C4-2B (cell line): ENCODE data around the gene PPARD.
"Not testable (repeated sequence)": the region's sequence is repeated elsewhere in the genome, so short reads cannot be mapped to it uniquely, and the experiment has no call there.

Experiments used
- H3K27ac ChIP-seq: fragments of 450-650 bp; 2 replicates; pipeline ENCODE4 v1.5.1; 2017
- CTCF ChIP-seq: fragments of 450-650 bp; conservative IDR thresholded peaks from 2 replicates; pipeline ENCODE4 v1.5.1; 2017; ENCODE audit warnings: mild to moderate bottlenecking
- ZFX ChIP-seq: fragments of 450-650 bp; IDR thresholded peaks from 2 replicates; pipeline ENCODE4 v1.6.1; 2017

Gene PPARD

GRCh38 chr6:35297601-35298481, 44.5 kb upstream of the PPARD start, which contains the start of gene DEF6:
Gene DEF6, plus strand, starts transcription at chr6:35297818. Its CDS starts 39 bp downstream, at chr6:35297857.
- peak within 1 kb of the TSS; percentile 93 for H3K27ac ChIP-seq
- TF ChIP-seq CTCF (peak; percentile 95), ZFX (peak; percentile 48; the same call in 1 of the 2 replicates)

- peak overlapping the region; percentile 93 for H3K27ac ChIP-seq
- TF ChIP-seq CTCF, result no peak
- no peak for TF ChIP-seq ZFX
Measured at GRCh38 chr6:35298625-35299140, 43.7 kb upstream of the PPARD start.

- TF ChIP-seq CTCF, result no peak
- TF ChIP-seq ZFX, result no peak
- no peak overlapping the region for H3K27ac ChIP-seq
Measured at GRCh38 chr6:35299674-35300073, 42.7 kb upstream of the PPARD start.

GRCh38 chr6:35300848-35301247, 41.5 kb upstream of the PPARD start:
- H3K27ac ChIP-seq, result no peak overlapping the region

GRCh38 chr6:35302604-35303241, 39.6 kb upstream of the PPARD start:
- H3K27ac ChIP-seq, result no peak overlapping the region
- TF ChIP-seq ZFX (no peak), CTCF (no peak)

More at GRCh38 chr6:35300848-35301247, 41.5 kb upstream of the PPARD start:
- TF ChIP-seq CTCF (no peak), ZFX (no peak)

- H3K27ac ChIP-seq, result no peak overlapping the region
- TF ChIP-seq CTCF (no peak), ZFX (no peak)
Measured at GRCh38 chr6:35304299-35304698, 38.1 kb upstream of the PPARD start.

GRCh38 chr6:35305117-35305516, 37.2 kb upstream of the PPARD start:
- TF ChIP-seq ZFX (no peak), CTCF (no peak)
- no peak overlapping the region for H3K27ac ChIP-seq

GRCh38 chr6:35307138-35307537, 35.2 kb upstream of the PPARD start:
- H3K27ac ChIP-seq, result not testable (repeated sequence)

- not testable (repeated sequence) for H3K27ac ChIP-seq
Measured at GRCh38 chr6:35308543-35308942, 33.8 kb upstream of the PPARD start.
